ENCODE data around the gene CSN1S1. TPM values are rescaled to one million over a fixed set of nuclear protein-coding genes. Genes with fewer than 3 reads are reported as not detected.

CSN1S1 gene
- not detected in 2 replicates for total RNA-seq (2012; rRNA removed)

GRCh38 chr4:69930768-69931167, at the start of gene CSN1S1:
CSN1S1 (plus strand) TSS chr4:69931068; CDS start chr4:69932556, 1,488 bp downstream.
- H3K27me3 ChIP-seq (ENCODE audit: control insufficient read depth, insufficient read depth, low read length), result no peaks in the 10 kb centered on the region

GRCh38 chr4:69881173-69881773, 49.6 kb upstream of the CSN1S1 start:
- Histone ChIP-seq H3K9me3 (replicated peaks; ENCODE audit: low read length) (no peaks in the 10 kb centered on the region), H3K4me1 (ENCODE audit: control insufficient read depth, insufficient read depth, low read length) (no peaks in the 10 kb centered on the region), H3K9ac (ENCODE audit: low read depth, low read length) (no peak overlapping the region), H3K4me3 (ENCODE audit: low read length) (no peak overlapping the region), H3K27me3 (ENCODE audit: control insufficient read depth, insufficient read depth, low read length) (no peaks in the 10 kb centered on the region), H3K36me3 (ENCODE audit: insufficient read depth, low read length) (no peaks in the 10 kb centered on the region), H3K4me2 (ENCODE audit: low read length) (no peak overlapping the region)

More at GRCh38 chr4:69930768-69931167, at the start of gene CSN1S1:
- Histone ChIP-seq H3K4me1 (ENCODE audit: control insufficient read depth, insufficient read depth, low read length) (no peaks in the 10 kb centered on the region), H3K9ac (ENCODE audit: low read depth, low read length) (no peak within 1 kb of the TSS), H3K4me3 (ENCODE audit: low read length) (no peak within 1 kb of the TSS), H3K9me3 (replicated peaks; ENCODE audit: low read length) (no peaks in the 10 kb centered on the region), H3K4me2 (ENCODE audit: low read length) (no peak within 1 kb of the TSS), H3K36me3 (ENCODE audit: insufficient read depth, low read length) (no peaks in the 10 kb centered on the region)

GRCh38 chr4:69882150-69882549, 48.7 kb upstream of the CSN1S1 start:
- no peaks in the 10 kb centered on the region for H3K36me3 ChIP-seq (ENCODE audit: insufficient read depth, low read length)
- H3K9me3 ChIP-seq (replicated peaks; ENCODE audit: low read length), result no peaks in the 10 kb centered on the region
- H3K4me3 ChIP-seq (ENCODE audit: low read length), result no peak overlapping the region
- H3K4me2 ChIP-seq (ENCODE audit: low read length), result no peak overlapping the region
- H3K9ac ChIP-seq (ENCODE audit: low read depth, low read length), result no peak overlapping the region
- H3K4me1 ChIP-seq (ENCODE audit: control insufficient read depth, insufficient read depth, low read length), result no peaks in the 10 kb centered on the region
- no peaks in the 10 kb centered on the region for H3K27me3 ChIP-seq (ENCODE audit: control insufficient read depth, insufficient read depth, low read length)

GRCh38 chr4:69888336-69888735, 42.5 kb upstream of the CSN1S1 start:
- H3K4me2 ChIP-seq (ENCODE audit: low read length), result no peak overlapping the region
- no peak overlapping the region for H3K9ac ChIP-seq (ENCODE audit: low read depth, low read length)
- H3K9me3 ChIP-seq (replicated peaks; ENCODE audit: low read length), result no peaks in the 10 kb centered on the region
- no peak overlapping the region for H3K4me3 ChIP-seq (ENCODE audit: low read length)
- no peaks in the 10 kb centered on the region for H3K27me3 ChIP-seq (ENCODE audit: control insufficient read depth, insufficient read depth, low read length)
- H3K4me1 ChIP-seq (ENCODE audit: control insufficient read depth, insufficient read depth, low read length), result no peaks in the 10 kb centered on the region
- no peaks in the 10 kb centered on the region for H3K36me3 ChIP-seq (ENCODE audit: insufficient read depth, low read length)

GRCh38 chr4:69894186-69894585, 36.7 kb upstream of the CSN1S1 start:
- Histone ChIP-seq H3K27me3 (ENCODE audit: control insufficient read depth, insufficient read depth, low read length) (no peaks in the 10 kb centered on the region), H3K4me1 (ENCODE audit: control insufficient read depth, insufficient read depth, low read length) (no peaks in the 10 kb centered on the region), H3K36me3 (ENCODE audit: insufficient read depth, low read length) (no peaks in the 10 kb centered on the region)

GRCh38 chr4:69894721-69895120, 36.1 kb upstream of the CSN1S1 start:
- no peaks in the 10 kb centered on the region for H3K9me3 ChIP-seq (replicated peaks; ENCODE audit: low read length)
- H3K4me1 ChIP-seq (ENCODE audit: control insufficient read depth, insufficient read depth, low read length), result no peaks in the 10 kb centered on the region
- no peak overlapping the region for H3K9ac ChIP-seq (ENCODE audit: low read depth, low read length)
- H3K36me3 ChIP-seq (ENCODE audit: insufficient read depth, low read length), result no peaks in the 10 kb centered on the region
- H3K4me3 ChIP-seq (ENCODE audit: low read length), result no peak overlapping the region
- no peak overlapping the region for H3K4me2 ChIP-seq (ENCODE audit: low read length)
- no peaks in the 10 kb centered on the region for H3K27me3 ChIP-seq (ENCODE audit: control insufficient read depth, insufficient read depth, low read length)

More at GRCh38 chr4:69894186-69894585, 36.7 kb upstream of the CSN1S1 start:
- Histone ChIP-seq H3K4me3 (ENCODE audit: low read length) (no peak overlapping the region), H3K4me2 (ENCODE audit: low read length) (no peak overlapping the region), H3K9ac (ENCODE audit: low read depth, low read length) (no peak overlapping the region), H3K9me3 (replicated peaks; ENCODE audit: low read length) (no peaks in the 10 kb centered on the region)

- no peaks in the 10 kb centered on the region for H3K9me3 ChIP-seq (replicated peaks; ENCODE audit: low read length)
- no peak overlapping the region for H3K9ac ChIP-seq (ENCODE audit: low read depth, low read length)
- H3K36me3 ChIP-seq (ENCODE audit: insufficient read depth, low read length), result no peaks in the 10 kb centered on the region
- no peak overlapping the region for H3K4me3 ChIP-seq (ENCODE audit: low read length)
- no peak overlapping the region for H3K4me2 ChIP-seq (ENCODE audit: low read length)
- H3K27me3 ChIP-seq (ENCODE audit: control insufficient read depth, insufficient read depth, low read length), result no peaks in the 10 kb centered on the region
- H3K4me1 ChIP-seq (ENCODE audit: control insufficient read depth, insufficient read depth, low read length), result no peaks in the 10 kb centered on the region
These were observed 34.2 kb upstream of the CSN1S1 start for GRCh38 chr4:69896530-69897116.

GRCh38 chr4:69907151-69907550, 23.7 kb upstream of the CSN1S1 start:
- no peaks in the 10 kb centered on the region for H3K4me1 ChIP-seq (ENCODE audit: control insufficient read depth, insufficient read depth, low read length)
- H3K4me2 ChIP-seq (ENCODE audit: low read length), result no peak overlapping the region
- peaks cover 3% of the 10 kb centered on the region for H3K9me3 ChIP-seq (replicated peaks; ENCODE audit: low read length)
- H3K9ac ChIP-seq (ENCODE audit: low read depth, low read length), result no peak overlapping the region
- no peaks in the 10 kb centered on the region for H3K27me3 ChIP-seq (ENCODE audit: control insufficient read depth, insufficient read depth, low read length)
- H3K36me3 ChIP-seq (ENCODE audit: insufficient read depth, low read length), result no peaks in the 10 kb centered on the region
- H3K4me3 ChIP-seq (ENCODE audit: low read length), result no peak overlapping the region

GRCh38 chr4:69909195-69909594, 21.7 kb upstream of the CSN1S1 start:
- Histone ChIP-seq H3K27me3 (ENCODE audit: control insufficient read depth, insufficient read depth, low read length) (no peaks in the 10 kb centered on the region), H3K4me3 (ENCODE audit: low read length) (no peak overlapping the region), H3K9me3 (replicated peaks; ENCODE audit: low read length) (no peaks in the 10 kb centered on the region), H3K4me2 (ENCODE audit: low read length) (no peak overlapping the region), H3K36me3 (ENCODE audit: insufficient read depth, low read length) (no peaks in the 10 kb centered on the region), H3K4me1 (ENCODE audit: control insufficient read depth, insufficient read depth, low read length) (no peaks in the 10 kb centered on the region), H3K9ac (ENCODE audit: low read depth, low read length) (no peak overlapping the region)

GRCh38 chr4:69910016-69910782, 20.7 kb upstream of the CSN1S1 start:
- Histone ChIP-seq H3K4me1 (ENCODE audit: control insufficient read depth, insufficient read depth, low read length) (no peaks in the 10 kb centered on the region), H3K4me3 (ENCODE audit: low read length) (no peak overlapping the region), H3K9me3 (replicated peaks; ENCODE audit: low read length) (no peaks in the 10 kb centered on the region), H3K27me3 (ENCODE audit: control insufficient read depth, insufficient read depth, low read length) (no peaks in the 10 kb centered on the region), H3K4me2 (ENCODE audit: low read length) (no peak overlapping the region), H3K36me3 (ENCODE audit: insufficient read depth, low read length) (no peaks in the 10 kb centered on the region), H3K9ac (ENCODE audit: low read depth, low read length) (no peak overlapping the region)

GRCh38 chr4:69920874-69921273, 10.0 kb upstream of the CSN1S1 start:
- no peaks in the 10 kb centered on the region for H3K4me1 ChIP-seq (ENCODE audit: control insufficient read depth, insufficient read depth, low read length)
- no peak overlapping the region for H3K4me3 ChIP-seq (ENCODE audit: low read length)

More at GRCh38 chr4:69920874-69921273, 10.0 kb upstream of the CSN1S1 start:
- Histone ChIP-seq H3K27me3 (ENCODE audit: control insufficient read depth, insufficient read depth, low read length) (no peaks in the 10 kb centered on the region), H3K36me3 (ENCODE audit: insufficient read depth, low read length) (no peaks in the 10 kb centered on the region), H3K4me2 (ENCODE audit: low read length) (no peak overlapping the region), H3K9ac (ENCODE audit: low read depth, low read length) (no peak overlapping the region), H3K9me3 (replicated peaks; ENCODE audit: low read length) (no peaks in the 10 kb centered on the region)
